Mesenchymal stem cell (in vitro differentiated cells and primary cell): ENCODE results near the gene AFAP1.

ENCODE experiments used
- DNase-seq: peaks from one replicate; pipeline ENCODE4 v3.0.0-alpha.2; 2013
- H2AFZ ChIP-seq: one replicate; pipeline ENCODE4 v1.6.1; 2013; ENCODE audit warnings: low read depth, mild to moderate bottlenecking, control low read depth, inconsistent platforms, low read length, moderate library complexity
- H2AK5ac ChIP-seq: 2 replicates; pipeline ENCODE4 v1.6.1; 2013; ENCODE audit warnings: low read length, moderate library complexity, mild to moderate bottlenecking, inconsistent platforms; ENCODE audit not compliant: severe bottlenecking
- H2BK120ac ChIP-seq: one replicate; pipeline ENCODE4 v1.6.1; 2013; ENCODE audit warnings: low read depth, mild to moderate bottlenecking, inconsistent platforms, low read length, moderate library complexity
- H2BK12ac ChIP-seq, 2 experiments: one replicate each; pipeline ENCODE4 v1.6.1; 2013; ENCODE audit warnings: inconsistent platforms in 2 of 2, low read length in 2 of 2, mild to moderate bottlenecking in 2 of 2, moderate library complexity in 2 of 2, control low read depth in 1 of 2
- H2BK15ac ChIP-seq: one replicate; pipeline ENCODE4 v1.6.1; 2013; ENCODE audit warnings: mild to moderate bottlenecking, low read depth, inconsistent platforms; ENCODE audit not compliant: poor library complexity, severe bottlenecking
- H2BK5ac ChIP-seq: 2 replicates; pipeline ENCODE4 v1.6.1; 2013; ENCODE audit warnings: low read depth, mild to moderate bottlenecking, low read length, control low read depth, inconsistent platforms; ENCODE audit not compliant: poor library complexity, severe bottlenecking
- H3K14ac ChIP-seq, 2 experiments: one replicate each; pipeline ENCODE4 v1.6.1; 2013; ENCODE audit warnings: inconsistent platforms in 2 of 2, low read length in 2 of 2, control low read depth in 1 of 2, mild to moderate bottlenecking in 1 of 2, moderate library complexity in 1 of 2
- H3K18ac ChIP-seq, 2 experiments: one replicate each; pipeline ENCODE4 v1.6.1; 2013; ENCODE audit warnings: inconsistent platforms in 2 of 2, low read length in 2 of 2, control low read depth in 1 of 2, low read depth in 1 of 2, mild to moderate bottlenecking in 1 of 2
- H3K23ac ChIP-seq, 2 experiments: one replicate each; pipeline ENCODE4 v1.6.1; 2013; ENCODE audit warnings: inconsistent platforms in 2 of 2, low read length in 2 of 2, mild to moderate bottlenecking in 2 of 2, moderate library complexity in 2 of 2, control low read depth in 1 of 2
- H3K27ac ChIP-seq: 2 replicates; pipeline ENCODE4 v1.5.1; 2013; ENCODE audit warnings: mild to moderate bottlenecking, moderate library complexity, low read length, control low read depth, inconsistent platforms; ENCODE audit not compliant: poor library complexity, severe bottlenecking
- H3K27me3 ChIP-seq, 2 experiments: 2 replicates each; pipeline versions ENCODE4 v1.6.1 to v1.7.0; 2013; ENCODE audit warnings: low read length in 2 of 2, mild to moderate bottlenecking in 2 of 2, moderate library complexity in 2 of 2, control low read depth in 1 of 2, inconsistent platforms in 1 of 2; ENCODE audit not compliant: control insufficient read depth in 1 of 2, insufficient read depth in 1 of 2
- H3K36me3 ChIP-seq, 2 experiments: 2 replicates each; pipeline versions ENCODE4 v1.6.1 to v1.7.0; 2013; ENCODE audit warnings: low read length in 2 of 2, control low read depth in 1 of 2, inconsistent platforms in 1 of 2, low read depth in 1 of 2, mild to moderate bottlenecking in 1 of 2; ENCODE audit not compliant: insufficient read depth in 2 of 2, control insufficient read depth in 1 of 2
- H3K4ac ChIP-seq, 2 experiments: one replicate each; pipeline ENCODE4 v1.6.1; 2013; ENCODE audit warnings: inconsistent platforms in 2 of 2, low read length in 2 of 2, mild to moderate bottlenecking in 2 of 2, moderate library complexity in 2 of 2, control low read depth in 1 of 2, low read depth in 1 of 2
- H3K4me1 ChIP-seq: 2 replicates; pipeline ENCODE4 v1.6.1; 2013; ENCODE audit warnings: low read depth, low read length, control low read depth; ENCODE audit not compliant: control insufficient read depth, insufficient read depth
- H3K4me2 ChIP-seq: 2 replicates; pipeline ENCODE4 v1.6.1; 2013; ENCODE audit warnings: low read length, mild to moderate bottlenecking, inconsistent platforms; ENCODE audit not compliant: poor library complexity, severe bottlenecking
- H3K4me3 ChIP-seq, 2 experiments: 2 replicates each; pipeline versions ENCODE4 v1.5.1 to v1.7.0; 2013; ENCODE audit warnings: low read length in 2 of 2, mild to moderate bottlenecking in 2 of 2, control low read depth in 1 of 2, low read depth in 1 of 2; ENCODE audit not compliant: insufficient read depth in 1 of 2
- H3K79me1 ChIP-seq: replicated peaks from 2 replicates; pipeline ENCODE4 v1.6.1; 2013; ENCODE audit warnings: mild to moderate bottlenecking, control low read depth, low read length, inconsistent platforms; ENCODE audit not compliant: poor library complexity, severe bottlenecking
- H3K9ac ChIP-seq: 2 replicates; pipeline ENCODE4 v1.7.0; 2013; ENCODE audit warnings: mild to moderate bottlenecking, low read length, moderate library complexity
- H3K9me3 ChIP-seq: 2 replicates; pipeline ENCODE4 v1.7.0; 2013; ENCODE audit warnings: mild to moderate bottlenecking, low read length; ENCODE audit not compliant: control insufficient read depth
- H4K8ac ChIP-seq: one replicate; pipeline ENCODE4 v1.6.1; 2013; ENCODE audit warnings: inconsistent platforms, mild to moderate bottlenecking, low read length, moderate library complexity
- H4K91ac ChIP-seq: one replicate; pipeline ENCODE4 v1.6.1; 2013; ENCODE audit warnings: mild to moderate bottlenecking, low read length, inconsistent platforms
- WGBS: methylation state at CpG from one replicate; pipeline ENCODE4 v1.1.7; 2013; ENCODE audit warnings: mixed read lengths; 5-methylcytosine and 5-hydroxymethylcytosine counted together

Gene AFAP1

GRCh38 chr4:7926822-7927221 is 12.8 kb downstream of the AFAP1 start:
- H3K36me3 ChIP-seq: peaks cover 3 to 16% of the 10 kb centered on the region in 2 experiments
- H2AFZ ChIP-seq: no peak overlapping the region
- no peak overlapping the region for H2BK12ac ChIP-seq
- H2BK120ac ChIP-seq: no peak overlapping the region
- peaks cover 7% of the 10 kb centered on the region for H3K79me1 ChIP-seq
- H2BK15ac ChIP-seq: no peak overlapping the region
- H3K4me2 ChIP-seq: no peak overlapping the region
- H2AK5ac ChIP-seq: no peak overlapping the region
- no peak overlapping the region for H3K23ac ChIP-seq
- H3K4ac ChIP-seq: no peak overlapping the region
- no peak overlapping the region for H3K18ac ChIP-seq
- DNase-seq: no peak
- no peaks in the 10 kb centered on the region for H3K9me3 ChIP-seq
- WGBS: 99% methylated on average over 7 of the region's 7 CpGs
- no peak overlapping the region for H4K8ac ChIP-seq
- no peaks in the 10 kb centered on the region for H3K27me3 ChIP-seq
- no peak overlapping the region for H3K9ac ChIP-seq
- H3K27ac ChIP-seq: no peak overlapping the region
- no peak overlapping the region for H3K14ac ChIP-seq
- no peak overlapping the region for H3K4me3 ChIP-seq
- no peak overlapping the region for H4K91ac ChIP-seq
- no peak overlapping the region for H2BK5ac ChIP-seq
- peaks cover 16% of the 10 kb centered on the region for H3K4me1 ChIP-seq

GRCh38 chr4:7924570-7924969 is 15.1 kb downstream of the AFAP1 start:
- H3K36me3 ChIP-seq: peaks cover 5 to 16% of the 10 kb centered on the region in 2 experiments
- no peak overlapping the region for H3K9ac ChIP-seq
- H3K27me3 ChIP-seq: no peaks in the 10 kb centered on the region
- H3K4me2 ChIP-seq: no peak overlapping the region
- no peak overlapping the region for H3K18ac ChIP-seq
- peak; percentile 53 for DNase-seq
- H4K91ac ChIP-seq: no peak overlapping the region
- H3K79me1 ChIP-seq: peaks cover 4% of the 10 kb centered on the region
- H3K9me3 ChIP-seq: no peaks in the 10 kb centered on the region
- peak overlapping the region in 1 of 2 experiments; percentile 60 for H2BK12ac ChIP-seq
- H2AK5ac ChIP-seq: peak overlapping the region; percentile 20
- WGBS: 69% methylated on average over 4 of the region's 4 CpGs
- H2BK15ac ChIP-seq: no peak overlapping the region
- H3K27ac ChIP-seq: peak overlapping the region; percentile 4
- H3K4ac ChIP-seq: peak overlapping the region in 1 of 2 experiments; percentile 52
- no peak overlapping the region for H3K23ac ChIP-seq
- no peak overlapping the region for H3K14ac ChIP-seq
- no peak overlapping the region for H2AFZ ChIP-seq
- H2BK5ac ChIP-seq: no peak overlapping the region
- peak overlapping the region; percentile 27 for H2BK120ac ChIP-seq
- no peak overlapping the region for H4K8ac ChIP-seq
- no peak overlapping the region for H3K4me3 ChIP-seq
- H3K4me1 ChIP-seq: peaks cover 13% of the 10 kb centered on the region

GRCh38 chr4:7924163-7924562 is 15.5 kb downstream of the AFAP1 start:
- Histone ChIP-seq H3K36me3 (peaks cover 5 to 16% of the 10 kb centered on the region in 2 experiments), H2BK5ac (no peak overlapping the region), H3K9ac (no peak overlapping the region), H3K18ac (no peak overlapping the region), H3K27me3 (no peaks in the 10 kb centered on the region), H2AK5ac (no peak overlapping the region), H4K91ac (no peak overlapping the region), H3K79me1 (peaks cover 4% of the 10 kb centered on the region), H2BK15ac (no peak overlapping the region), H3K23ac (no peak overlapping the region), H3K4ac (no peak overlapping the region), H3K27ac (no peak overlapping the region), H3K4me1 (peaks cover 10% of the 10 kb centered on the region), H2AFZ (no peak overlapping the region), H3K4me2 (no peak overlapping the region), H3K14ac (no peak overlapping the region), H3K9me3 (no peaks in the 10 kb centered on the region), H4K8ac (no peak overlapping the region), H2BK12ac (no peak overlapping the region), H2BK120ac (no peak overlapping the region), H3K4me3 (no peak overlapping the region)
- DNase-seq: peak; percentile 57
- WGBS: 46% methylated on average over 7 of the region's 7 CpGs

- Histone ChIP-seq H3K4me2 (no peak overlapping the region), H3K36me3 (peaks cover 10 to 21% of the 10 kb centered on the region in 2 experiments), H3K9me3 (no peaks in the 10 kb centered on the region), H3K4me1 (peaks cover 8% of the 10 kb centered on the region), H2AFZ (no peak overlapping the region), H4K91ac (no peak overlapping the region), H3K4me3 (no peak overlapping the region), H3K18ac (peak overlapping the region in 1 of 2 experiments; percentile 43), H3K23ac (no peak overlapping the region), H2AK5ac (no peak overlapping the region), H3K27ac (no peak overlapping the region), H3K4ac (no peak overlapping the region), H2BK5ac (no peak overlapping the region), H3K79me1 (peaks cover 7% of the 10 kb centered on the region), H2BK12ac (no peak overlapping the region), H2BK15ac (no peak overlapping the region), H3K27me3 (no peaks in the 10 kb centered on the region), H3K9ac (no peak overlapping the region), H2BK120ac (no peak overlapping the region), H4K8ac (no peak overlapping the region), H3K14ac (no peak overlapping the region)
- DNase-seq: no peak
- WGBS: 85% methylated on average over 7 of the region's 7 CpGs
These were observed 17.2 kb downstream of the AFAP1 start for GRCh38 chr4:7922466-7922865.
